ENCODE results near the gene SEMA3A.

The SEMA3A gene

DNA sequence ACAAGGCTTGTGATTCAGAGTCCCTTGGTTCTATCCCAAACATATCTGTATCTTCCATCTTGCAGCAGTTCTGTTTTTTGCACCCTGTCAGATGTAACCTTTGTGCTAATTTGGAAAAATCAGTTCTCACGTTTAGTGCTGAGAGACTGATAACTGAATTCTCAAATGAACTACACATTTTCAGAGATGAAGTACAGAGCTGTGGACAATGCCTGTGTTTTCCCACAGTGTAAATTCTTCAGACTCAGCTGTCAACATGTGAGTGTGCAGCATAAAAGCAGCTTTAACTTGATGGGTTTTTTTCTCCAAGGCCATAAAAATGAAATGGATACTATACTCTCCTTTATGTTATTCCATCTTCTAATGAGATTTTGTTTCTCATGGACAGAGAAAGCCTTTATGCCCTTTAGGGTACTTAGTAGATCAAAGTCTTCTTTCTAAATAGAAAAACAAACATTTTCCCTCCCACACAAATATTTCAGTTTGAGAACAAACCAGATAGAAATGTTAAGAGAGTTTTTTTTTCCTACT is 150.9 kb downstream of the SEMA3A start:
- in situ Hi-C loops (cut with MboI; ENCODE audit: low pct_unique_long_range_greater_than_20kb, low sequenced_read_pairs): no loop called here
- no peak for DNase-seq

DNA sequence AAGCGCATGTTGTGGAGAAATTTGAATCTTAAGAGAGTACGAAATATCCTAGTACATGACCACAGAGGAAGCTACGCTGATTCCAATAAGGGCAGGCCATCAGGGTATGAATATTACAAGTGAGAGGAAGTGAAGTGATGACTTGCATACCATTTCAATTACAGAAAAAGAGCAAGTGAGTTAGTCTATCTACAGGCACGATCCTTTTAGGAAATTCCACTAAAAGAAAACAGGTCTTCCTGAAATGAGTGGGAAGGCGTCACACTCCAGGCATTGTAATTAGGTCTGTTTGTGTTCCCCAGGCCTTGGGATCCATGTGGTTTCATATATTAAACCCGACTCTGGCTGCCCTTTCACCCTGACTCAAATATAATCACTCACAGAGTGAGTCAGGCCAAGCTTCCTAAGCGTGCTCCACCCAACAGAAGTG is 152.5 kb downstream of the SEMA3A start:
- in situ Hi-C loops (cut with MboI; ENCODE audit: low pct_unique_long_range_greater_than_20kb, low sequenced_read_pairs): no loop called here
- no peak for DNase-seq

DNA sequence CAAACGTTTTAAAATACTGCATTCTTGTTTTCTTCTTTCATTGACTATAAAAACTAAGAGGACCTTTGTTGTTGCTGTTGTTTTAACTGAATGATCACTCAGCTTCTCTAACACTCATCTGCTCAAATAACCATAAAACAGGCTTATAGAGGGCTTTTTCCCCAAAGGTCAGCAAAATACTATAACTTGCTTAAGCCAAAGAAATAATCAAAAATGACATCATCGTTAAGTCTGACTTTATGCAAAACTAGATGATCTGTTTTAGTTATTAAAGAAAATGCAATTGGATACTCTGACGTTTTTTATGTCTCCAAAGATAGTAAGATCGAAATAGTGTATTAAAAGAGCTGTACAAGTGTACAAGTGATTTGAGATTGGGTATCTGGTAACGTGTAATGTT is 152.9 kb downstream of the SEMA3A start:
- in situ Hi-C loops (cut with MboI; ENCODE audit: low pct_unique_long_range_greater_than_20kb, low sequenced_read_pairs): no loop called here
- no peak for DNase-seq

DNA sequence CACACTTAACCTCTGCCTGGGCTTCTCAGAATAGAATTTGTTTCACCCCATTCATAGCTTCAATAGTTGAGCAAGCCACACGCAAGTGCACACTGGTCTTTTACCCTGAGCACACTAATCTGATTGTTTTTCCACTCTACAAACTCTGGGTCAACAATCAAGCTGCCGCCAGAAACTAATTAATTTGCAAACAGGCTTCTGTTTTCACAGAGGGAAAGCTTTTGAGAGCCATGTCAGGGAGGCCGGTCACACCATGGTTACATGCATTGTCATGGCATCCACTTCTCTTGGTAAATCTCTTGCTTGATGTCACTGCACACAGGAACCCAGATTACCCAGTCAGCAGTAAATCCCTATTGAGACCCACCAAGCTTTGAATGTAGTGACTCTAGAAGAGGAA is 154.2 kb downstream of the SEMA3A start:
- no peak for DNase-seq
- in situ Hi-C loops (cut with MboI; ENCODE audit: low pct_unique_long_range_greater_than_20kb, low sequenced_read_pairs): no loop called here

DNA sequence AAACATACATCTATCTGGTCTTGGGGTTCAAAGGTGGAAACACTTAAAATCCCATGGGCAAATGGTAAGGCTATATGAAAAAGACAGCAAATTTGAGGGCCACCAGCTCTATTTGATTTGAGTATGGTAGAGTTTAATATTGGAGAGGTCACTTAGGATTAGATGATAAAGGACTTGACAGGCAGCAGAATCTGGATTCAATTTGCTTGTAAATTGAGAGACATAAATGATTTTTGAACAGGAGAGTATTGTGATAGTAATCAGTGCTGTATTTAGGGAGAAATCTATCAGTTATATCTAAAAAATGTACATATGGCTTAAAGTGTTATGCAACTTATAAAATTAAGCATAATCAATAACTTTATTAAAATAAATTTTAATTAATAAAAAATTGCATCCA is 155.2 kb downstream of the SEMA3A start:
- in situ Hi-C loops (cut with MboI; ENCODE audit: low pct_unique_long_range_greater_than_20kb, low sequenced_read_pairs): no loop called here

DNA sequence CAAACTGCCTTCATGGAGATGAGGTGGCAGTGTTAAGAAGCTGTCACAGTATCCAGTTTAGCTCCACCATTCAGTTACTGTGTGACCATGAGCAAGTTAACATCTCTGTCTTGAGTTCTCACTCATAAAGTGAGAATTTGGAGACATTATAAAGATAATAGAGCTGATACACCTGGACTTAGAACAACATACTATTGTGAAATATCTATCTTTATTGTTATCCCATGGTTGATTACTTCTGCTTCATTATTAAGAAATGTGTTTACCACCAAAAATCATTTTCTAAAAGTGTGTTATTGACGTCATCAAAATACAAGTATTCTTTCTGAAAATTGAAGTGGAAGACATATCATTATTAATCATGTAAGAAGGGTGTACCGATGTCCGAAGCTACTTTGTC is 166.9 kb downstream of the SEMA3A start:
- in situ Hi-C loops (cut with MboI; ENCODE audit: low pct_unique_long_range_greater_than_20kb, low sequenced_read_pairs): no loop called here
- no peak for DNase-seq

More for the DNA sequence above, 155.2 kb downstream of the SEMA3A start:
- no peak for DNase-seq

DNA sequence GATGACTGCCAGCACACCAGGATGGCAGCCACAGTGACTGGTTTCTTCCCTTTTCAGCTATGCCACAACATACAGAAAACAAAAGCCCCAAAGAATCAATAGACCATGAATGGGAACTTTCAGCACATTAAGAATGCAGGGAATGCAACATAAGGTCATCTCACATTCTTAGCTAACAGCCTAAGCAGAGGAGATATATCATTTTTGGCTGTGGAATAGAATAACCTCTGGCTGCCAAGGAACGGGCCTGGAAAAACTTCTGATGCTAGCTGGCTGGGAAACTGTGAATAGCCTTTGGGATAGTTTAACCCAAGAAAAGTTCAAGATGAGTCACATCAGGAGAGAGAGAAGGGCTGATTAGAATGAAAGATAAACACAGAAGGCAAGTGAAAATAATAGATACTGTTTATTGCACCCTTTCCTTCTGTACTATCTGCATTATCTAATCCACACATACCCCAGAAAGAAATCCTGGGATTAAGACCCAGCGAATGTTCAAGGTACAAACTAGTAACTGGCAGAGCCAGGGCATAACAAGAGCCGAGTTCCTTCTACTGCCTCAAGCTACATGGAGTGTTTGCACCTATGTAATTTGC is 169.2 kb downstream of the SEMA3A start:
- no peak for DNase-seq

DNA sequence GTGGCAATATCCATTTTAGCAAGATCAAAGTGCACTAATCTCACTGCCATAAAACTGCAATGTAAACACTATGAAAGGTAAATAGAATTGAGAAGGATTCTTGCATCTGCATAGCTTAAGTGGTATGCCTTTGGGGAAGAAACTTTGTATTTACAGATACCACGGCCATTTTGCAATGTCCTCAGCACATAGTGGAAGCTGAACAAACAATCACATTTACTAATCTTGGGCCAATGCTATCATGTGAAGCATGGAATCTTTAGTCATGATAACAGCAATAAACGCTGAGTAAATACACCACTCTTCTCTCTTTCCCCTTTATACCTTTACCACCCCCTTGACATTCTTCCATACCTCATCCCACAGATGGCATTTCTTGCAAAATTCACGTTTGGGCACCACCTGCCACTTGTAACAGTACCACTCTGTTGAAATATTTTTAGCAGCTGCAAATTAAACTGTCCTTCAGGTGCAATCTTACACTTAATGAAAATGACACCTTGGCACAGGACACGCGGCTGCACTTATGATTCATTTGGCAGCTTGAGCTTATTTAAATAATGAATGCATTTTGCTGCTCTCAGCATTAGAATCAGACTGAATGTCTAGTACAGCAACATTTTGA is 171.8 kb downstream of the SEMA3A start:
- in situ Hi-C loops (cut with MboI; ENCODE audit: low pct_unique_long_range_greater_than_20kb, low sequenced_read_pairs): no loop called here
- DNase-seq: no peak

More for the DNA sequence above, 169.2 kb downstream of the SEMA3A start:
- in situ Hi-C loops (cut with MboI; ENCODE audit: low pct_unique_long_range_greater_than_20kb, low sequenced_read_pairs): no loop called here

DNA sequence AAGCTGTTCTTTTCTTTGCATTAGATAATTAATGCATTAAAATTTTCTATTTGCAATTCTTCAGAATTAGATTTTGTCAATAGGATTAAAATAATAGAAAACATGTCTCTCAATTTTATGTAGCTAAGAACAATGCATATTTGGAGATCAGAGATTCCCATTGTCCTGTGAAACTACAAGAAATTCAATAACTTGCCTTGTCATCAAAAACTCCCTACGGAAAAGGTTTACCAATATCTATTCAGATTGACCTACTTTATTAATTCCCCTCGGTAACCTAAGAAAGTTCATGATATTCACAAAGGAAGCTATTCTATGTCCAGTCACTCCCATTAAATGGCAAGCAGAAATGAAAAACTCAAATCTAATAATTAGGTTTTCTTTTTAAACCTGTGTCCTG is 172.6 kb downstream of the SEMA3A start:
- in situ Hi-C loops (cut with MboI; ENCODE audit: low pct_unique_long_range_greater_than_20kb, low sequenced_read_pairs): no loop called here
- DNase-seq: no peak

DNA sequence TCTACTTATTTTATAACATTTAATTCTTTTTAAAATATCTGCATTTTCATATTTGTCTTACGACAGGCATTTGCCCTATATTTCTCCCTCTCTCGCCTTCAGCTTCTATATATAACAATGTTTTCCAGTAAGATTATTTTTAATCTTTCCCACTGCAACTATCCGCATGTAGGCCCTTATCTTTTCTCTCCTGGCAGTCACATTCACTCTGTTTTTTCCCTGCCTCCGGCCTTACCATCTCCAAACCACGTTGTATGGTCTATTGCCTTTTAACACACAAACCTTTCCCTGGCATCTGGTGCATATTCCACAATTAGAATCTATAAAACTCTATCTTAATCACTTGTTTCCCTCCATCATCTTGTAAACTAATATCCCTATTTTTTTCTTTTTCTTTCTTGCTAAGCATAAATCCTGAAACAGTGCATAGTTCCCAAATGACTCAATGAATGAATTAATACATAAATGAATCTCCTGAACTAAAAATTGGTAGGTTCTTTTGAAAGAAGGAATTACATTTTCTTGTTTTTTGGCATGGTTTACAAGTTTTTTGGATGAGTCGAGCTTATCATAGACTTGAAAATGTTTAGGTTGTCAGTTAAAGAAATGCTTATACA is 173.2 kb downstream of the SEMA3A start:
- in situ Hi-C loops (cut with MboI; ENCODE audit: low pct_unique_long_range_greater_than_20kb, low sequenced_read_pairs): no loop called here
- DNase-seq: no peak

DNA sequence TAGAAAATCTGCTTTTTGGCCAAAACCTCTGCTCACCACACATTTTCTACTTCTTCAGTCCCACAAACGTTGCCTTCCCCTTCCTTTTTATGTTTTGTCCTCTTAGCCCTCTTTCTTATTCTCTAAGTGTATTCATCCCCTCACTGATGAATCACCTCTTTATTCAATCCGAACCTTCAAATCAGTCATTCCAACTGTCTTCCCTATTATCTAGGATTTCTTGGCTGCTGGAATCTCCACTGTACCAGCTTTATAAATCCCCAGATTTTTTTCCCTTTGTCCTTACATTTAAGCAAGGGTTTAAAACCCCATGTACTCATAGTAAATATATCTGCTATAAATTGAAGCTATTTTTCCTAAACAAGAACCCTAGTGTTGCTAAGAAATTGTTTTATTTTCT is 176.9 kb downstream of the SEMA3A start:
- in situ Hi-C loops (cut with MboI; ENCODE audit: low pct_unique_long_range_greater_than_20kb, low sequenced_read_pairs): no loop called here
- DNase-seq: no peak

DNA sequence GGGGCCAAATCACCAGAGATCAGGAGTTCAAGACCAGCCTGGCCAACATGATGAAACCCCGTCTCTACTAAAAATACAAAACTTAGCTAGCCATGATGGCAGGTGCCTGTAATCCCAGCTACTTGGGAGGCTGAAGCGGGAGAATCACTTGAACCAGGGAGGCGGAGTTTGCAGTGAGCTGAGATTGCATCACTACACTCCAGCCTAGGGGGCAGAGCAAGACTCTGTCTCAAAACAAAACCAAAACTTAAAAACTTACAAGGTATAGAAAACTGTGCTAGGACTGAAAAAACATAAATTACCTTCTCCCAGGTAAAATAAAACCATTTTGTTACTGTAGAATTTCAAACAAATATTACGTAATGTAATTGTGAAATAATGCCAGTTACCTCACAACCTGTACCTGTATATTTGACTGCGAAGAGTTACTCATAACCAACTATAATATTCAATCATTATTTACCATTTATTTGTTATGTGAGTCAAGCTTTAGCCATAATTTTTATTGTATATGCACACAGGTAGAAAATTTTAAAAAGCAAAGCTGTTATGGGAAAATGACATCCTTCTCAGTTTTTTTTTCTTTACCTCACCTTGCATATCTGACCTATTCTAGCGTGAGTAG is 180.9 kb downstream of the SEMA3A start:
- in situ Hi-C loops (cut with MboI; ENCODE audit: low pct_unique_long_range_greater_than_20kb, low sequenced_read_pairs): no loop called here
- DNase-seq: no peak

DNA sequence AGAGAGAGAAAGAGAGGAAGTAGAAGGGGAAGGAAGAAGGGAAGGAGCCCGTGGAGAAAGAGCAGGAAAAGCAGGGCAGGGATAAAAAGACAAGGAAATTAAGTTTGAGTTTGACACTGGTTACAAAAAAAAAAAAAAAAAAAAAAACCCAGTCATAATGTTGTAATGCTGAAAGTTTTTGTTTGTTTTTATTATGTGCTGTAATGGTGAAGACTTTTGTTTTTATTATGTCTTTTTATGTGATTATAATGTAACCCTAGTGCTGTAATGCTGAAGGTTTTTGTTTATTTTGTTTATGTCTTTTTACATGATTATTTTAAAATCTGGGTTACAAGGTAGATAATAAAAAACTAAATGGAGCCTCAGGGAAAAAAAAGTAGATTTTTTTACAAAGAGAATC is 184.8 kb downstream of the SEMA3A start:
- in situ Hi-C loops (cut with MboI; ENCODE audit: low pct_unique_long_range_greater_than_20kb, low sequenced_read_pairs): no loop called here
- no peak for DNase-seq

DNA sequence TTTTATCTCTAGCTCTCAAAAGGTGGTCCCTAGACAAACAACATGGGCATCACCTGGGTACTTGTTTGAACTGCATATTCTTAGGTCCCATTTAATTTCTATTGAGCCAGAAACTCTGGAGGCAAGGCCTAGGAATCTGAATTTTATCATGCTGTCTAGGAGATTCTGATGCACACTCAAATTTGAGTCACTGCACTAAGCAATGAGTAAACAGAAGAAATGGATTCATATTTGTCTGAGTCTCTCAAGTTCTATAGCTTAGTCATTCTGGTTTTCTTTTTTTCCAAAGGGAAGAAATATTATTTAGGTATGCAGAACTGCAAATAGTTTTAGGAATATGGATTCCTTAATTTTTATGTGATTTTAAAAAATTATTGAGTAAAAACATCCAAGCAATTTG is 185.5 kb downstream of the SEMA3A start:
- DNase-seq: no peak
- in situ Hi-C loops (cut with MboI; ENCODE audit: low pct_unique_long_range_greater_than_20kb, low sequenced_read_pairs): no loop called here

DNA sequence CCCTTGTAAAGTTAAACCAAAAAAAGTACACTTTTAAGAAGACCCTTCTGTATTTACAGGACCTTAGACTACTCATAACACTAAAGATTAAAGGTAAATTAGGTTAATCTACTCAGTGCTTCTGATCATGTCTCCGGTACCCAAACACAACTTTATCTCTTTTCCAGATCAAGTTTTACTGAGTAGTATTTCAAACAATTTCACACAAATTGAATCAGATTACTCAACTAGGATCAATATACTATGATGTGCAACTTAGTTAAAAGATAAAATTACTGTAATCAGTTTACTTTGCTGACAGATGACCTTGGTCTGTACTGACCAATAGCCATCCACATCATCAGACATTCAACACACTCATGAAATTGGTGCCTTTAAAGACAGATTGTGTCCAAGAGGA is 191.4 kb downstream of the SEMA3A start:
- in situ Hi-C loops (cut with MboI; ENCODE audit: low pct_unique_long_range_greater_than_20kb, low sequenced_read_pairs): no loop called here
- no peak for DNase-seq

DNA sequence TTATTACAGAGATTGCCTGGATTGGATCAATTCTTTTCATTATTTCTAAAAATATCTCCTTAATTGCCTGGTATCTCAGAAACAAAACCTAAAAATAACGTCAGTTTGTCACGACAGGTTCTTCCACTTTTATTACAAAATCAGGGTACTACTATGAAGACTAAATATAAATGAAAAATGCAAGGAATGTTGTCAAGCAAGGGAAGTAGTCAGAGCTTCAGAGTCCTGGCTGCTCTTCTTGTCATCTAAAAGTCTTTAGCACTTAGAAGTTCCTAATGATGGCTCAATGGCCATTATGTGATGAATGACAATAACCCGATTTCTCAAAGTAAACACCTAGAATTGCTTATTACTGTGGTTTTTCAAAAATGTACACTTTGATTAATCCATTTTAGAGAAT is 192.2 kb downstream of the SEMA3A start:
- in situ Hi-C loops (cut with MboI; ENCODE audit: low pct_unique_long_range_greater_than_20kb, low sequenced_read_pairs): no loop called here
- no peak for DNase-seq

DNA sequence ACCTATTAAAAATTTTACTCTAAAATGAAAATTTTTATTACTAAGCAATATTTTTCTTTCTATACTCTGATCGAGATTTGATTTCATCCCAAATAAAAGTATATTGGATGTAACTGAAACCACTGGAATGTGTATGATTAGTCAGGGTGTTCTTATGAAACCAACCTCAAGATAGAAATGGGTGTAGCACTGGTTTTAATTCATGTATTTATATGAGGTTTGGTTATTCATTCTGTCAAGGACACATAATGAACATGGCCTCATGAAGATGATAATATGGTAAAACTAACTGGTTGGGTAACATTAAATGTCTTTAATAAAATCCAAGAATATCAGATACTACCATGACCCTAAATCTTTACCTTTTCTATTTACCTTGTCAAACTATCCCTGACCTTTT is 197.7 kb downstream of the SEMA3A start:
- in situ Hi-C loops (cut with MboI; ENCODE audit: low pct_unique_long_range_greater_than_20kb, low sequenced_read_pairs): no loop called here
- no peak for DNase-seq

DNA sequence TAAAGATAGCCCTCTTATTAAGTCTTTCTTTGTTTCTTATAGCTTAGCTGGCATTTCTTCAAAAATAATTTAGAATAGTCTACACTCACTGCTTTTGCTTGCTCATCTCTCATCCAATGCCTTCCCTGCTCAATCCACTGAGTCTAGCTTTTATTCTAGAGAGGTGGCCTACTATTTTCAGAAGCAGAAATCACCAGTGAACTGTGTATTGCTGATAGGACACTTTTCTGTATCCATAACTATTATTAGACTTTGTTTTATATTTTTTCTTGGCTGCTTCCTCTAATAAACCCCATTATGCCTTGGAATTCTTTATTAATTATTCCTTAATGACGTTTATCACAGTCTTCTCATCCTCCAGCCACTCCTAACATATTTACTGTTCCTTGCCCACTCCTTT is 206.8 kb downstream of the SEMA3A start:
- in situ Hi-C loops (cut with MboI; ENCODE audit: low pct_unique_long_range_greater_than_20kb, low sequenced_read_pairs): no loop called here
- no peak for DNase-seq

DNA sequence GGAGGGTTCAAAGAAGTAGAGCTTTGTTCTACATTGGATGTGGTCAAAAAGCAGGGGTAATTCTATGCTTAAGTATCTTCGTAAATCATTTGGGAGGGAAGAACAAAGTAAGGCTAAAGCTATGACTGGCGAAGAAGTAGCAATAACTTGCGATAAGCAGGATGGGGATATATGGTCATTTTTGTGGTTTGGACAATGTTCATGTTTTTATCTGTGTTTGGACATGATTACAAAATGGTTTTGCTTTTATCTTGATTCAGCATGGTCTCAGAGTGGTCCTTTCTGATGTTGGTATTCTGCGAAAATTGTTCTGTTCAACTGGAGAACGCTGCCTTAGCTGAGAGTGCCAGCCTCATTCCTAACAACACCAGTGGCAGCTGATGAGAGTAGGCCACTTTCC is 208.8 kb downstream of the SEMA3A start:
- in situ Hi-C loops (cut with MboI; ENCODE audit: low pct_unique_long_range_greater_than_20kb, low sequenced_read_pairs): no loop called here
- DNase-seq: no peak

DNA sequence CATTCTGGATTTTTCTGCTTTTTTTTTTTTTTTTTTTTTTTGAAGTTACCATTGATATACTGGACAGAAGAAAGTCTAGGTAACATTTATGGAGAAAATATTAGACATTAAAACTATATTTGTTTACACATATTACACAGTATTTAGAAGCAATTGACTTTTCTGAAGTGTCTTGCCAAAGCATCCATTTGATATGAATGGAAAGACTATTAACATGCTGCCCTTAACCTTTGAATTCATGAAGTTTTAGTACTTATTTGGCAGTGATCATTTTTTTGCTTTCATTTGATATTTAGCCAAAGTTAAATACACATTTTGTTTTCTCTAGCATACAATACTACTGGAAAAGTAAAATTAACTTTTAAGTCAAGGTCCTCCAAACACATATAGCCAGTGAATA is 210.0 kb downstream of the SEMA3A start:
- DNase-seq: no peak
- in situ Hi-C loops (cut with MboI; ENCODE audit: low pct_unique_long_range_greater_than_20kb, low sequenced_read_pairs): no loop called here
